NCI-H2227 treated with DMSO at 0.1 percent for 48 hours (cell line): ENCODE results near the gene PTPRT.

Experiments used
- DNase-seq: peaks from one replicate; lab custom pipeline; 2025; lab: John Stamatoyannopoulos, UW

Gene PTPRT

GRCh38 chr20:42549496-42549895, 640.2 kb downstream of the PTPRT start:
- no peak for DNase-seq

GRCh38 chr20:42544926-42545325, 644.8 kb downstream of the PTPRT start:
- DNase-seq, result no peak

GRCh38 chr20:42532831-42533230, 656.9 kb downstream of the PTPRT start:
- no peak for DNase-seq

GRCh38 chr20:42531508-42531961, 658.2 kb downstream of the PTPRT start:
- DNase-seq, result no peak

- DNase-seq, result no peak
Observed at GRCh38 chr20:42530855-42531448, 658.8 kb downstream of the PTPRT start.

- no peak for DNase-seq
Observed at GRCh38 chr20:42530191-42530590, 659.5 kb downstream of the PTPRT start.

- DNase-seq, result no peak
Observed at GRCh38 chr20:42524058-42524457, 665.6 kb downstream of the PTPRT start.

- DNase-seq, result no peak
Observed at GRCh38 chr20:42516692-42517091, 673.0 kb downstream of the PTPRT start.

GRCh38 chr20:42510686-42511085, 679.0 kb downstream of the PTPRT start:
- no peak for DNase-seq

- DNase-seq, result no peak
Observed at GRCh38 chr20:42507874-42508273, 681.8 kb downstream of the PTPRT start.

GRCh38 chr20:42506397-42506796, 683.3 kb downstream of the PTPRT start:
- no peak for DNase-seq

- DNase-seq, result no peak
Observed at GRCh38 chr20:42502591-42502990, 687.1 kb downstream of the PTPRT start.

GRCh38 chr20:42496595-42496994, 693.1 kb downstream of the PTPRT start:
- DNase-seq, result no peak

GRCh38 chr20:42494290-42494689, 695.4 kb downstream of the PTPRT start:
- DNase-seq, result no peak

GRCh38 chr20:42493001-42493400, 696.7 kb downstream of the PTPRT start:
- DNase-seq, result no peak

GRCh38 chr20:42492290-42492689, 697.4 kb downstream of the PTPRT start:
- no peak for DNase-seq

- no peak for DNase-seq
Observed at GRCh38 chr20:42485556-42485955, 704.1 kb downstream of the PTPRT start.

- DNase-seq, result no peak
Observed at GRCh38 chr20:42484790-42485375, 704.8 kb downstream of the PTPRT start.

- no peak for DNase-seq
Observed at GRCh38 chr20:42484335-42484734, 705.4 kb downstream of the PTPRT start.

- no peak for DNase-seq
Observed at GRCh38 chr20:42483730-42484303, 705.9 kb downstream of the PTPRT start.

- DNase-seq, result no peak
Observed at GRCh38 chr20:42482808-42483207, 706.9 kb downstream of the PTPRT start.

- DNase-seq, result no peak
Observed at GRCh38 chr20:42475773-42476172, 713.9 kb downstream of the PTPRT start.

GRCh38 chr20:42474646-42475045, 715.1 kb downstream of the PTPRT start:
- DNase-seq, result no peak

GRCh38 chr20:42472198-42472597, 717.5 kb downstream of the PTPRT start:
- DNase-seq, result no peak
